NCI-H187 (cell line): ENCODE results near the gene SYNDIG1.

Experiments
- DNase-seq, 2 experiments: peaks; one replicate each; lab custom pipeline; 2025; lab: John Stamatoyannopoulos, UW

The SYNDIG1 gene

GRCh38 chr20:24473435-24474223, 4.2 kb downstream of the SYNDIG1 start:
- no peak for DNase-seq

- no peak for DNase-seq
These were observed 8.6 kb downstream of the SYNDIG1 start for GRCh38 chr20:24477831-24478547.

- no peak for DNase-seq
These were observed 9.2 kb downstream of the SYNDIG1 start for GRCh38 chr20:24478584-24478983.

- DNase-seq, result no peak
These were observed 9.7 kb downstream of the SYNDIG1 start for GRCh38 chr20:24479106-24479505.

GRCh38 chr20:24479595-24479994, 10.2 kb downstream of the SYNDIG1 start:
- DNase-seq, result no peak

GRCh38 chr20:24480509-24480908, 11.1 kb downstream of the SYNDIG1 start:
- DNase-seq, result no peak

- no peak for DNase-seq
These were observed 11.7 kb downstream of the SYNDIG1 start for GRCh38 chr20:24481173-24481572.

GRCh38 chr20:24483435-24484080, 14.1 kb downstream of the SYNDIG1 start:
- DNase-seq, result no peak

- no peak for DNase-seq
These were observed 14.6 kb downstream of the SYNDIG1 start for GRCh38 chr20:24484081-24484450.

GRCh38 chr20:24485981-24486380, 16.6 kb downstream of the SYNDIG1 start:
- DNase-seq, result no peak

- DNase-seq, result no peak
These were observed 17.8 kb downstream of the SYNDIG1 start for GRCh38 chr20:24487240-24487639.

- no peak for DNase-seq
These were observed 18.2 kb downstream of the SYNDIG1 start for GRCh38 chr20:24487648-24488047.

- no peak for DNase-seq
These were observed 18.8 kb downstream of the SYNDIG1 start for GRCh38 chr20:24488064-24488799.

GRCh38 chr20:24488800-24489175, 19.4 kb downstream of the SYNDIG1 start:
- no peak for DNase-seq

- no peak for DNase-seq
These were observed 19.8 kb downstream of the SYNDIG1 start for GRCh38 chr20:24489193-24489592.

- DNase-seq, result no peak
These were observed 20.3 kb downstream of the SYNDIG1 start for GRCh38 chr20:24489631-24490260.

- DNase-seq, result no peak
These were observed 21.2 kb downstream of the SYNDIG1 start for GRCh38 chr20:24490598-24490997.

GRCh38 chr20:24491041-24491756, 21.8 kb downstream of the SYNDIG1 start:
- DNase-seq, result no peak

GRCh38 chr20:24492031-24492607, 22.7 kb downstream of the SYNDIG1 start:
- DNase-seq, result no peak

- DNase-seq, result no peak
These were observed 23.3 kb downstream of the SYNDIG1 start for GRCh38 chr20:24492698-24493097.

GRCh38 chr20:24493181-24493580, 23.8 kb downstream of the SYNDIG1 start:
- DNase-seq, result no peak
